ENCODE measurements around the gene COQ5.
"Not testable (repeated sequence)": the region's sequence is repeated elsewhere in the genome, so short reads cannot be mapped to it uniquely, and the experiment has no call there.

COQ5 gene, protein sequence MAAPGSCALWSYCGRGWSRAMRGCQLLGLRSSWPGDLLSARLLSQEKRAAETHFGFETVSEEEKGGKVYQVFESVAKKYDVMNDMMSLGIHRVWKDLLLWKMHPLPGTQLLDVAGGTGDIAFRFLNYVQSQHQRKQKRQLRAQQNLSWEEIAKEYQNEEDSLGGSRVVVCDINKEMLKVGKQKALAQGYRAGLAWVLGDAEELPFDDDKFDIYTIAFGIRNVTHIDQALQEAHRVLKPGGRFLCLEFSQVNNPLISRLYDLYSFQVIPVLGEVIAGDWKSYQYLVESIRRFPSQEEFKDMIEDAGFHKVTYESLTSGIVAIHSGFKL

DNA sequence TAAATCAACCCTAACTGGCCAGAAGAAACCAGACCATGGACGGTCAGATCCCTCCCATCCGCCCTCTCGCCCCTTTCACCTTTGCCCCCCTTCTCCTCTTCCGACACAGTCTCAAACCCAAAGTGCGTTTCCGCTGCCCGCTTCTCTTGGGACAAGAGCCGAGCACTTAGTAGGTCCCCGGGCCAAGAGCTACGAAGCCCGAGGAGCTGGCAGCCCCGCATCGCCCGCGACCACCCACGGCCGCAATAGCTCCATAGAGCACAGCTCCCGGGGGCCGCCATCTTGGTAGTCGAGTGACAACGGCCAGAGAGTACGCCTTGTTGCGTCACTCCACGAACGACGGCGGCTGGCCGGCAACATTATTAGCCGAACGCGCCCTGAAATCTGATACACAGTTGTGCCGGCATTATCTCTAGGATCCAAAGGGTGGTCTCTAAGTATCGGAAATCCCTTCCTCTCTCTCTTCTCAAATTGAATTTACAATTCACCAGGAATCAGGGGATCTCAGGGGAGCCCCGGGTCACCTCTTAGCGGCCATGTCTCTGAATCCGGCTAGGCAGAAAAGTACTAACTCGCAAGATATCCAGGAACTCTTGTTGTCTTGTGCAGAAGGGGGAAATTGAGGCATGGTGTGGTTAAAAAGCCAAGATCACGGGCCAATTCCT, at the start of gene COQ5:
COQ5 (minus strand) TSS at position 298 of the 665 bp plus-strand sequence; CDS start at position 281, 17 bp downstream.
- DNase-seq = peak; percentile 68

DNA sequence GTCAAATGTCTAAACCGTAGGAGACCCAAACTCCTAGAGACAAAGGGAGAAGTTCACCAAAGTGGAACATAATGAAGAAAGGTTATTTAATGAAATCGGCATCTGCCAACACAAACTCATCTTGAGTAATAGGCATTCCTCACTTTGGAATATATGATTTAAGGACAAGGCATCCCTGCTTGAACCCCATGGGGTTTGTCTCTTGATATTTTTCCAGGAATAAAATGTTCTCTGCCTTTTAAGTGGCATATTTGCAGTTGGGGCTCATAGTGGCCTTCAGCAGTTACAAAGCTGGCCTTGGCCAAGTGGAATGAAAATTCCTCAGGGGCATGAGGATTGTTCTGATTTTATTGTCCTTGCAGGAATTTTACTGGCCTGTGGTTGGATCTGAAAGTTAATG, 45.1 kb upstream of the COQ5 start:
- DNase-seq = no peak

- DNase-seq = no peak
Measured at GRCh38 chr12:120573560-120573959, 44.6 kb upstream of the COQ5 start.

DNA sequence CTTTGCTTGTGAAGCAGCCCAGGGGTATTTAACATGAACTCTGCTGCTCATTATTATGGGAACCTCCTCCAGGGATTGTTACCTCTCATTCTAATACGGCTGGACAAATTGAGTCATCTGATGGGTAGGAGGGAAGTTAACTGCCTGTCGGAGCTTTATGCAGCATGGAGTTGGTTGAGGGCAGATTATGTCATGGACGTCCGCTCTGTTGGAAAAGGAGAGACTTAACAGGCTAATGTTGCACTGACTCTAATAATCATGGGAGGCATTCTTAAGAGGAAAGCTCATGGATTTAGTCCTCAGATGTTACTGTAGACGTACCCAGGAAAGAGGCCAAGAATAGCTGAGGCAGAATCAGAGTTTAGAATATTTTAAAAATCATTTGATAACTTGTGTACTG, 42.3 kb upstream of the COQ5 start:
- no peak for DNase-seq

DNA sequence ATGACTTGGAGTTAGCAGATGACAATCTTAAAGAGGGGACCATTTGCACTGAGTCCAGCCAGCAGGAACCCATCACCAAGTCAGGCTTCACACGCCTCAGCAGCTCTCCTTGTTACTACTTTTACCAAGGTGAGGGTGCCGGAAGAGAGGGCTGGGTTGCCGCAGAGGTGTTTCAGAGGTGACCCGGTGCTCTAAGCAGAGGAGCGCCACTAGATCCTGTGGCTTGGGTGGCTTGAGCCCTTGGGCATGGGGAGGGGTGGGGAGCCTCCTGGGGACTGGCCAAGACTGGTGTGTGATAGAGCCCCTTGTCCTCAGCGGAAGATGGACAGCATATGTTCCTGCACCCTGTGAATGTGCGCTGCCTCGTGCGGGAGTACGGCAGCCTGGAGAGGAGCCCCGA, 34.5 kb upstream of the COQ5 start:
- no peak for DNase-seq

DNA sequence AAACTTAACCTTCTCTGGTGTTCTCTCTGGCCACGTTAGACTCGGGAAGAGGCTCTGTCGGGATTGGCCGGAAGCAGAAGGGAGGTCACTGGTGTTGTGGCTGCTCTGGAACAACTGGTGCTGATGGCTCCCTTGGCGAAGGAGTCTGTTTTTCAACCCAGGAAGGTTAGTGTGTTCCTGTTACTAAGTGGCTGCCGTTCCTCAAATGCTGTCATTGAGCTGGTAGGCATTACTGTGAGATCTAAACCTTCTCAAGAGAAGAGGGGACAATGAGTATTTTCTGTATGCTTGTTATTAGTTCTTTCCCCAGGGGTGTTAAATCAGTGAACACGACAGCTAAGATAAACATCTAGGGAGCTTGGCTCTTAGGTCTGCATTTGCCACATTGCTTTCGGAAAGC, 33.9 kb upstream of the COQ5 start:
- DNase-seq = no peak

DNA sequence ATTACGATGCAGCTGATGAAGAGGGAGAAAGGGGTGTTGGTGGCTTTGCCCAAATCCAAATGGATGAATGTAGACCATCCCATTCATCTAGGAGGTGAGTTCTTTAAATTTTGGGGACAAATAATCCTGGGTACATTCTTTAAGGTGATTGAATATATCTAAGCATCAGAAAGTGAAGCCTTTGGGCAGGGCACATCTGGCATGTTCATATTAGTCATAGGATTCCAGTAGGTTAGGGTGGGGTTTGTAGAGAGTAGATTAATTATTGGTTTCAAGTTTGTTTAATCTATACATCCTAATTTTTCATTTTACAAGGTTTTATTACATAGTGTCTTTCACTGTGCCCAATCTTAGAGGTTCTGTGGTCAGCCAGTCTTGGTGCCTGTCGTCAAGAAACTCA, 28.6 kb upstream of the COQ5 start:
- no peak for DNase-seq

- no peak for DNase-seq
Measured at GRCh38 chr12:120554678-120555077, 25.7 kb upstream of the COQ5 start.

DNA sequence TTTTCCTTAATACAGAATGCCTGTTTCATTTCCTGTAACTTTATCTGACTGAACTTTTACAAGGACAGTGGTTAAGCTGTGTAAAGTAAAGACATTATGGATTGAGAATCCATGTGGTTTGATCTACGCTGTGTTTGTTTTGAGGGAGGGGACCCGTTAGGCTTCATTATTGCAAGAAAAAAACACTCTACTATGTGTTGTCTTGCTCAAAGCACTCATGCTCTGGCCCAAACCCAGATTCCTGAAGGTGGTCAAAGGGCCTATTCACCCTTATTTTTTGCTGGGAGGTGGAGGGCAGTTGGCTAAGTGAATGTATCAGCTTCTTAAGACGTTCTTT, 17.1 kb upstream of the COQ5 start:
- no peak for DNase-seq

DNA sequence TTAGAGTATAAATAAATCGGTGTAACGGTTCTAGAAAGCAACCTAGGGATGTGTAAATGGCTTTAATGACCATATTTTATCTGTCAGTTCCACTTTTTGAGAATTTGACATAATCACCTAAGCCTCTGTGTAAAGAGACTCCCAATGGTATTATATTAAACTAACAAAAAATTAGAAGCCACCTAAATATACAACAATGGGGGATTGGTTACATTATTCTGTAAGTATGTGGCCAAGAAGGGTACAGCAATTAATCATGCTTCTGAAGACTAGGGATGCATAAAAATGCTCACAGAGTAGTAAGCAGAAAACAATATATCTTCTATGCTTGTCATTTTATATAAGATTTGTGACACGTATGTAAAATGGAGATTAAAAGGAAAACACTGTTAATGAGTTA, 15.7 kb upstream of the COQ5 start:
- no peak for DNase-seq

DNA sequence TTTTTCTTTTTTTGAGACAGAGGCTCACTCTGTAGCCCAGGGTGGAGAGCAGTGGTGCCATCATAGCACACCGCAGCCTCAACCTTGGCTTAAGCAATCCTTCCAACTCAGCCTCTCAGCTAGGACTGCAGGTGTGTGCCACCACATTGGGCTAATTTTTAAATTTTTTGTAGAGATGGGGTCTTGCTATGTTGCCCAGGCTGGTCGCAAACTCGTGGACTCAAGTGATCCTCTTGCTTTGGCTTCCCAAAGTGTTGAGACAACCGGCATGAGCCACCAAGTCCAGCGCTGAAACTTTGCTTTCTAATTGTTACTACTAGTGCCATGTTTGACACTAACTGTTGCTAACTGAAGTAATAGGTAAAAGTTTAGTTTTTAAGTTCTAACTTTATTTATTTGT, 13.2 kb upstream of the COQ5 start:
- DNase-seq = no peak

GRCh38 chr12:120540445-120540844, 11.5 kb upstream of the COQ5 start:
- DNase-seq = no peak

- no peak for DNase-seq
Measured at GRCh38 chr12:120539303-120539702, 10.3 kb upstream of the COQ5 start.

GRCh38 chr12:120538281-120539156, 9.6 kb upstream of the COQ5 start:
- DNase-seq = peak; percentile 32

DNA sequence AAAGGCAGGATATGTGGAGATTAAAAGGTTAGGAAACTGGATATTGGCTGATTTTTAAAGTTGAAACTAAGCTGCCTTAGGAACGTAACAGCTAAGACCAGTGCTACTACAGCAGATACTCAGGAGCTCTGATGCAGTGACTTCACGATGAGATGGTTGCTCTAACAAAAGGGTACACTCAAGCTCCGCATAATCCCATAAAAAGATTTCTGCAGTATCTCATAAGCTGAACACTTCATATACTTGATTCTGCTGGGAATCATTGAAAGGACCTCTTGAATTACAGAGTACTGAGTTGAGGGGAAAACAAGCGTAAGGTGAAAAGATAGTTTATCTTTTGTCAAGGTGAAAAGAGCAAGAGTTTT, 8.9 kb upstream of the COQ5 start:
- no peak for DNase-seq

DNA sequence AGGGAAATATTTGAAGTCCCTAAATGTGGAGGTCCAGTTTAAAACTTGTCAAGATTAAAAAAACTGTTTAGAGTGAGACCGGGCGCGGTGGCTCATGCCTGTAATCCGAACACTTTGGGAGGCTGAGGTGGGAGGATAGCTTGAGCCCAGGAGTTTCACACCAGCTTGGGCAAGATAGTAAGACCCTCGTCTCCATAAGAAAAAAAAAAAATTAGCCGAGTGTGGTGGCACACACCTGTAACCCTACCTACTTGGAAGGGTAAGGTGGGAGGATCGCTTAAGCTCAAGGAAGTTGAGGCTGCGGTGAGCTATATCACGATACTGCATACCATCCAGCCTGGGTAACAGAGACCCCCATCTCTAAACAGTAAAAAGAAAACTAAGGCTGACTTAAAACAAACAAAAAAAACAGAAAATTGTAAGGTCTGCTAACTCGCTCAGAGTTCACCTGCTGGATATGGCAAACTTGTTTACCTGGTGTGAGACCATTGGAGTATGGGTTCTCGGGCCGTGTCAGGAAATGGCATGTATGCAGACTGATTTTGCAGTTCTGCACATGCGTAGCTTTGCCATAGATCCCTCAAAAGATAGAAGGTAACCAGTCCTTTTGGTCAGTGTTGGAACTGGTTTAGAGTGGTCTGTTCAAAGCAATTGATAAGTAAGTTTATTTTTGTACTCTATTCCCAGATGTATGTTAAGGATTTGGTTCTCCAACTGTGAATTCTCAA, 7.3 kb upstream of the COQ5 start:
- no peak for DNase-seq

DNA sequence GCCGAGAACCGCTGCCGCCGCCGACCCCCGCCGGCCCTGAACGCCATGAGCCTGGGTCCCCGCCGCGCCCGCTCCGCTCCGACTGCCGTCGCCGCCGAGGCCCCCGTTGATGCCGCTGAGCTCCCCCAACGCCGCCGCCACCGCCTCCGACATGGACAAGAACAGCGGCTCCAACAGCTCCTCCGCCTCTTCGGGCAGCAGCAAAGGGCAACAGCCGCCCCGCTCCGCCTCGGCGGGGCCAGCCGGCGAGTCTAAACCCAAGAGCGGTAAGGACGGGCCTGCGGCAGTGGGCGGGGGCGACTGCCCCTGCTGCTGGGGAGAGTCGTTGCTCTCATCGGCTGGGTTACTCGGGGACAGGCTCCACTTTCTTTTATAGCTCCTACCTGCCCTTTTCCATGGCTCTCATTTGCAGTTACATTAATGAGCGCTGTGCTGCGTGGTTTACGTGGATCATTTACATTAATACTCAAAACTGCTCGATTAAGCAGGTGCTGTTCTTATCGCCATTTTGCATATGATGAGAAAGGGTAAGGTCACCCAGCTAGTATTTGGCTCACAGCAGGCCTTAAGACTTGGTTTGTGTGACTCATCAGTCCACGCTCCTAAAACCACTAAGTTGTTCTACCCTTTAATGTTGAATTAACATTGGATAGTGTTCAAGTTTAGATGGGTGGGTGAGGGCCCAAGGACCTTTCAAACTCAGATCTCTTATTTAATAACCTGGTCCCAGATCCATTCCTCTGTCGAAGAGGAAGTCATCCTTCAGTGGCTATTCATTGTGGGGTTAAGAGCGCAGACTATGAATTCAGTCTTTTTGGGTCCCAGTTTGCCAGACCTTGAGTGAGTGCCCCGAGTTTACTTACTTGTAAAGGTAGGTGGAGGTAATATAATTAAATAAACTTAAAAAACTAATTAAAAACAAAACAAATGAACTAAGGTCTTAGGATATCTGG, 6.0 kb upstream of the COQ5 start:
- no peak for DNase-seq

- DNase-seq = peak; percentile 57
Measured at GRCh38 chr12:120534203-120534702, 5.3 kb upstream of the COQ5 start, which contains the start of gene RNF10. Gene RNF10 (plus strand): TSS chr12:120534356. CDS start chr12:120534812, 456 bp downstream.

DNA sequence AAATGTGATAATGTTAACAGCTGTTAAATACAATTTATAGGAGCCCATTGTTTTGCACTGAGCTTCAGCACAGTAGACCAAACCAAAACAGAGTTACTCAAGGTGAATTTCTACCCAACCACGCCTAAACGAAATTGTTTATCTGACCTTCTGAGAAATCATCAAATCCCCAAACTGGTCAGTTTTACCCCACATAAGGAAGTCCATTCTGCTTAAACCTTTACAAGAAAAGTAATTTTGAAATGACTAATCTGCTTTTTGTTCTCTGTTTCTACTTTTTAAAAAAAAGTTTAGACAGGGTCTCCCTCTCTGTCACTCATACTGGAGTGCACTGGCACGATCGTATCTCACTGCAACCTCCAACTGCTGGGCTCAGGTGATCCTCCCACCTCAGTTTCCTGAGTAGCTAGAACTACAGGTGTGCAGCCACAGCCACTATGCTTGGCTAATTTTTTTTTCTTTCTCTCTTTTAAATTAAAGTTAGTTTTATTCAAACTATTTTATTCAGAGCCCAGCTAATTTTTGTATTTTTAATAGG, 3.8 kb upstream of the COQ5 start:
- no peak for DNase-seq

- not testable (repeated sequence) for DNase-seq
Measured at GRCh38 chr12:120530418-120530761, 1.4 kb upstream of the COQ5 start.

DNA sequence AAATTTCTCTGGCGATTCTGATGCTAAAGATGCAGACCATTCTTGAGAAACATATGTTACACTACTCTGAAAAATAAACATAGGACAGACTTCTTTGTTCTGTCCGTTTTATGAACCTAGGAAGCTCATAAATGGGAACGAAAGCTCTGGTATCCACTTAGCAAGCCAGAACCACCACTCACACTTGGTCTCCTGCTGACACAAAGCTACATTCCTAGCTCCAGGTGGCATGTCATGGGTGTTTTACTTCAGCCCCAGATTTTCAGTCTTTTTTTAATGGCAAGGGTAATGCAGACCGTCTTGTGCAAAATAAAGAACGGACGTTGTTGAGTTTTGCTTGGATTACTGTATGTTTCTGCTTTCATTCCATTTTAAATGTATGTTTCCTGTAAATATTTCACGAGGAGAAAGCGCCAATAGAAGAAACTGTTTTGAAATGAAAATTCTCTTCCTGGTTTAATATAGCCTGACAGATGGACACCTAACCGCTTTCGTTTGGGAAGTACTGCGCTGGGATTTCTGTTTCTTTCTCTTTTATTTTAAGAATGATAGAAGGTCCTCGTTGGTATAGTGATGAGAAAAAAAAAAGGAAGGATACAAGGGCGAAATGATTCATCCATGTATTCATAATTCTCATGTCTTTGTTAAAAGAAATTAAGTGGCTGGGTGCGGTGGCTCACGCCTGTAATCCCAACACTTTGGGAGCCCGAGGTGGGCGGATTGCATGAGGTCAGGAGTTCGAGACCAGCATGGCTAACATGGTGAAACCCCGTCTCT, 871 bp upstream of the COQ5 start:
- DNase-seq = peak; percentile 21
